ENCODE measurements around the gene TBC1D17.

- TF ChIP-seq, protein P1, sequence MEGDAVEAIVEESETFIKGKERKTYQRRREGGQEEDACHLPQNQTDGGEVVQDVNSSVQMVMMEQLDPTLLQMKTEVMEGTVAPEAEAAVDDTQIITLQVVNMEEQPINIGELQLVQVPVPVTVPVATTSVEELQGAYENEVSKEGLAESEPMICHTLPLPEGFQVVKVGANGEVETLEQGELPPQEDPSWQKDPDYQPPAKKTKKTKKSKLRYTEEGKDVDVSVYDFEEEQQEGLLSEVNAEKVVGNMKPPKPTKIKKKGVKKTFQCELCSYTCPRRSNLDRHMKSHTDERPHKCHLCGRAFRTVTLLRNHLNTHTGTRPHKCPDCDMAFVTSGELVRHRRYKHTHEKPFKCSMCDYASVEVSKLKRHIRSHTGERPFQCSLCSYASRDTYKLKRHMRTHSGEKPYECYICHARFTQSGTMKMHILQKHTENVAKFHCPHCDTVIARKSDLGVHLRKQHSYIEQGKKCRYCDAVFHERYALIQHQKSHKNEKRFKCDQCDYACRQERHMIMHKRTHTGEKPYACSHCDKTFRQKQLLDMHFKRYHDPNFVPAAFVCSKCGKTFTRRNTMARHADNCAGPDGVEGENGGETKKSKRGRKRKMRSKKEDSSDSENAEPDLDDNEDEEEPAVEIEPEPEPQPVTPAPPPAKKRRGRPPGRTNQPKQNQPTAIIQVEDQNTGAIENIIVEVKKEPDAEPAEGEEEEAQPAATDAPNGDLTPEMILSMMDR (IDR thresholded peaks at IDR 0.05), result no peak
- TF ChIP-seq POLR2A (IDR thresholded peaks at IDR 0.05), result no peak
Measured at GRCh38 chr19:49847731-49848696, 29.5 kb upstream of the TBC1D17 start.
